ENCODE data around the gene SH3YL1.

SH3YL1 gene

DNA sequence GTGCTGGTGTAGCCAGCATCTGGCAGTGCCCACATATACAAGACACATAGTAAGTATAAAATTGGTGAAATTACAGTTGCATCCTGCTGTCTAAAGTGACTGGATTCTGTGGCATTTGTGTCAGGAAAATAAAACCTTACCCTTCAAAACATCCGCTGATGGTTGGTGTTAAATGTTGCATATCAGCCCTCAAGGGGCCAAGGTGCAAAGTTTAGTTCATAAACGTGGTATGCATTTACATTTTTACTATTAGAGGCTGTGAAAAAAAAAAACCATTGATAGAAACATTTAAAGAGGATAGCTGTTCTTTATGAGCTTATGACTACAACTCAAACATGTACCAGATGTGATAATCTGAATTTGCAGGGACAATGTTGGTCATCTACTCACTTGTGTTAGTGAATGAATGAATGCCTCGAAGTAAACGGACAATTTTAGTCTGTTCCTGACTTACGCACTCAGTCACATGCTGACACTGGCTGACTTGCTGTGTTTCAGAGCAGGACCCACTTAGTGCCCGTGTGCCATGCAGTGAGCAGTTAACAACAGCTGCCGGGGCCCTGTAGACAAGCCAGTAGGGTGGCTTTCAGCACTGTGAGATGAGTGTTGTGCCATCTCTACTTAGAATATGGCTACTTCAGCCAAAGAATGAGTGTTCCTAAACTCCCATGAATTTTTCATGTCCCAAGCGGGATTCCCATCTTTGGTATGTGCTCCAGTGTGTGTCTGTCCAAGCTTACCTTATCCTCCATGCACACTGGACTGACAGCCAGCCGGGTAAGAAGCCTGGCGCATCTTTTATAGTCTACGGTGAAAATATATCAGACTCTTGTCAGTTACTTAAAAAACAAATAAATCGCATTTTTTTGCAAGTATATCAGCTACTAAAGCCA lies 18.8 kb upstream of the SH3YL1 start:
- DNase-seq (ENCODE audit: low read depth in 2 of 3, low spot score in 1 of 3) = no peak

DNA sequence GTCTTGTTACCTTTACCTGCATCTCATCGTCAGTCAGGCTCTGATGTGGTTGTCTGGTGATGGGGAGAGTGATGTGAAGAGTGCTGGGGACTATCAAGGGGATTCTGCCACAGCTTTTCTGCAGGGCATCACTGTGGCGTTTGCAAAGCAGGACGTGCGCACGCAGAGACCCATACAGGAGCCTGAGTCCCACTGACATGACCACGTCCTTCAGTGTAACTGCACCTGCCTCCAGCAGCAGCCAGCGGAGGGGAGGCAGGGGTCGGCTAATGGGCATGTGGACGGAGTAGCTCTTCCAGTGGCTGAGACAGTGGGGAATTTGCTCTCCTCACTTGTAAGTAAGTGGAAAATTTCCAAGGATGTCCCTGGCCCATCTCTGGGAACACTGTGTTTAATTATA lies 17.5 kb upstream of the SH3YL1 start:
- DNase-seq (ENCODE audit: low read depth in 2 of 3, low spot score in 1 of 3) = no peak

DNA sequence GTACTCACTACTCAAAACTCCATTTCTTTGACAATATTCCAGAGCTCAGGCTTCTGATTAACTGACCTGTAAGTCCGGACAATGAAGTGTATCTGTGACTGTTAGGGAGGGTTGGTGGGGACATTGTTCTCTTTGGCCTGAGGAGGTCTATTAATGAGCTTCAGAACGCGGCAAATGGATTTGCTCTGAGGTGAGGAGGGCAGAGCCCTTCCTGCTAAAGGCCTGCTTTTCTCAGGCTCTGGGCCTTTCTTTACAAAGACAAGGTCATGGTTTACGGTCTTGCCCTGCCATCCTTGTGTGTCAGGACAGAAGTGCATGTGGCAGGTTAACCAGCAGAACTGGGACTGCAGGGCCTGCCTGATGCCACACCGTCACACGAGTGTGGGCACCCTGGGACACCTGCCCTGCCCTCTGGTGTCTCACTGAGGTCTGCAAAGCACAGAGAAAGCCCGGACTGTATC lies 16.8 kb upstream of the SH3YL1 start:
- DNase-seq (ENCODE audit: low read depth in 2 of 3, low spot score in 1 of 3) = no peak

DNA sequence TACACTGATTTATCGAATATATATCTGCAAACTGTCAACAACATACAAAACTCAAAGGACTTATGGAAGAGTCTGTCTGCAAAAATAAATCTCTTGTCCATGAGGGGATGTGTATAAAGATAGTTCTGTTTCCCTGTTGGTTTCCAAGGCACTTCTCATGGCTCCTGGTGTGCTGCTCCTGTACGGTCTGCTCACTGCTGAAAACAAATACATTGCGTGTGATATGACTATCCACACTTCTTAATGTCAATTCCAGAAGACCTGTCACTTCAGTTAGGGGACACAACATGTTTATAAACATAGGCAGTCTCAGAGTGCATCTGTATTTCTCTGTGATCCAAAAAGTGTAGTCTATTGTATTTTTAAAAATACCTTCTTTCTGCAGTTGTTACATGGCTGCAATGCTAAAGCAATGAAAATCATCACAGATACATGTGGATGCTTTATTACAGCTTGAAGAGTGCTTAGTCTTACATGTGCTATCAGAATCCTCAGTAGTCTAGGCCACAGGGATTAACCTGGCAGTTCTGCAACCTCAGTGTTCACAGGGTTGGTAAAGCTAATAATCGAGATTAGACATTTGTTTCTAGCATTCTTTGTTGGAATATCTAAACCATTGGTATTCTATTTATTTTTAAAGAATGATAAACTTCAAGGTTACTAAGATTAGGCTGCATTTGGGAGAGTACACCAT lies 16.3 kb upstream of the SH3YL1 start:
- no peak for DNase-seq (ENCODE audit: low read depth in 2 of 3, low spot score in 1 of 3)

DNA sequence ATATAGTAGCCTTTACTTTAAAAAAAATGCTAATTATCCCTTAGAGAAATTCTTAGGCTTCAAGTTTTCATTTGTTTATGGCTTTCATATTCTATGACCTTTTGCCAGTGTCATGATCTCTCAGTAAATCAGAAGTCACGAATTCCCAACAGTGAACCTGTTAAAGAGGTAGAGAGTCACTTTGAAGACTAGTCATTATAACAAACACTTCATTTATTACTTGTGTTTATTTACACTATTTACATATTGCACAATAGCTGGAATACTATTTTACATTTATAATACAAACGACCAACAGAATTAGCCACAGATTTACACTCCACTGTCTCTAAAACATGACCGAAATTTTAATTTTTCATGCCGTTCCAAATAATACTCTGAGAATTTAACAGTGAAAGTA lies 15.5 kb upstream of the SH3YL1 start:
- no peak for DNase-seq (ENCODE audit: low read depth in 2 of 3, low spot score in 1 of 3)

DNA sequence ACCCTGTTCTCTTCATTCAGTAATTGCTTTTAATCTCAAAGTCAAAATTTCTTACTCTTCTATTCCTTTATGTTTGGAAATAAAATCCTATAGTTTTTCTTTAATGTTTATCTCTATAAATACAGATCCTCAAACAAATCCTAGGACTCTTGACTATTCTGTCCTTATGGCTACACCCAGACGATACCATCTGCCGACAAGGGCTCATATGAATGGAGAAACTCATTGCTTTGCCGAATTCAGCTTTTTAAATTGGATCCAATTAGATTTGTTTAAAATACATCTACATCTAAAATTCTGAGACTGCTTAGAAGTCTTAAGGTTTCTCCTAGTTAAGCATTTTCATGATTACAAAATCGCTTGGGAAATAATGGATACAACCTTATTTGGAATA lies 15.1 kb upstream of the SH3YL1 start:
- no peak for DNase-seq (ENCODE audit: low read depth in 2 of 3, low spot score in 1 of 3)

DNA sequence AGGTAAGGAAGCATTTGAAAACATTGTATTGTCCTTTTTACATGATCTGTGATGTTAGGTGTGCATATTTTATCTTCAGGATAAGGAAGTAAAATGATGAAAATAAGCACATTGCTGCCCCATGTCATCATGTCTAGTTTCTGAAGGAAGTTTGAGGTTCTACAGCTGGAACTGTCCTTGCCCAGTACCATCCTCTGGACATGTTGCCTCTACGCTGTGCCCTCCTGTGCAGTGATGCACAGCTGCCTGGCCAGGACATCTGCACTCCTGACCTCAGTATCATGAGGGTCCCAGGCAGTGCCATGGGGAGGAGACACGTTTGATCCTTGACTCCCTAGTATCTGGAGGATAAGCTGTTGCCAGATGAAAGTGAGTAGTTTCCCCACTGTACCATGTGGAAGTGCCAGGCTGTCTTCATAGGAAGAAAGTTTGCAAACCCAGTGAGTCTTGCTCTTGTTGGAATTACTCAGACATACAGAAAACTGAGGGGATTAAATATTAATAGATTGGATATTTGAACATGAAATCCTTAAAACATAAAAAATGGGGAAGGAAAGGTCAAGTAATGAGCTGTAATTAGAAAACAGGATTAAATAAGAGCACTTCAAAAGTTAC lies 14.6 kb upstream of the SH3YL1 start:
- DNase-seq (ENCODE audit: low read depth in 2 of 3, low spot score in 1 of 3) = no peak

DNA sequence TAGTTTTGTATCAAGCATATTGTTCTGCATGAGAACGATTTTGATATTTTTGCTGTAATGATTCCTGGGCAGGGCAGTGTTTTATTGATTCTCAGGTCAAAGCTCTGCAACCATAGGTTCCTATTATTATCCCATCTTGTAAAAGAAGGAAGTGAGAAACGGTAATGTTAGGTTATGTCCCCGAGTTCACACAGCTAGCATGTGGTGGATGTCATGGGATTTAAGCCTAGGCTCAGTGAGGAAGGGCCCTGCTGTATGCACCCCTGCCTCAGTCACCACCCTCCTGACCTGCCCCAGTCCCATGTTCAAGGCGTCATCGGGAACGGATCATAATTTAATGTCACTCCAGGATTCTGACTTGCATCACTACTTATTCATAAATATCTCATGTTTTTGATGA lies 11.6 kb upstream of the SH3YL1 start:
- no peak for DNase-seq (ENCODE audit: low read depth in 2 of 3, low spot score in 1 of 3)

DNA sequence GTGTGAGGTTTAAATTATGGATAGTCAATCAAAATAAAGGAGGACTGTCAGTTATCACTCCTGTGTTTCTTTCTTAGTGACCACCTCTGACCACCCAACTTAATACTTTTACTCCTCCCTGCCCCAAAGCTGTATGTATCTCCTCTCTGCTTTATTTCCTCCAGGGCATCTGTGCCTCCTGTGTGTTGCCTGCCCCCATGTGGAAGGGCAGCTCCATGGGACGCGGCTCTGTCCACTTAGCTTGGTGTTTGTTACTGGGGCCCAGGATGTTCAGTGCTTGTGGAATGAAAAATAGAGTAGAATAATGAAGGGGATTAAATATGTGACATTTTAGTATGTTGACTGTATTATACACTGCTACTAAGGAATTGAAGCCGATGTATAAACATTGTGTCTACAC lies 10.7 kb upstream of the SH3YL1 start:
- no peak for DNase-seq (ENCODE audit: low read depth in 2 of 3, low spot score in 1 of 3)

DNA sequence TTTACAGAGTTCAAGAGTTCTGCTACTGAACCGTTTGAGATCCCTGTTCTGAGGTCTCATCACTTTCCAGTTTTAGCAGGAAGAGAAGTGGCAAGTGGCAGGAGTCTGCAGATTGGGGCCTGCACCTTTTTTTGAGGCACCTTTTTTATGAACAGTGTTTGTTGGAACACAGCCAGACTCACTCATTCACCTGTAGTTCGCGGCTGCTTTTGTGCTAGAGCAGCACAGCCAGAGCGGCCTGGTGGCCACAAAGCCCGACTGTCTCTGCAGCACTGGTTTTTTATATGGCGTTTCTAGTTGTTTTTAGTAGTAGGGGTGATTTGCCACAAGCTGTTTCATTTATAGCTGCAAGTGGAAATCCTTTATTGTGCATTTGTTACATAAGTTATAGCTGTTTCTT lies 9.5 kb upstream of the SH3YL1 start:
- no peak for DNase-seq (ENCODE audit: low read depth in 2 of 3, low spot score in 1 of 3)

DNA sequence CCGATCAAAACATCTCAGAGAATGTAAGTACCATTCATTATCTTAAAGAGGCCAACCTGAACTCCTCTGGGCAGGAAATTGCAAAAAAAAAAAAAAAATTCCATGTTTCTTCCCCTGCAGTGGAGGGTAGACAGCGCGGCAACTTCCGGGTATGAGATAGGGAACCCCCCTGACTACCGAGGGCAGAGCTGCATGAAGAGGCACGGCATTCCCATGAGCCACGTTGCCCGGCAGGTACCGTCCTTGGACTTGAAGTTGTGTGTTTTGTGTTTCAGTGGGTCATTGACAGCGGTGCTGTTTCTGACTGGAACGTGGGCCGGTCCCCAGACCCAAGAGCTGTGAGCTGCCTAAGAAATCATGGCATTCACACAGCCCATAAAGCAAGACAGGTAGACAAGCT lies 8.1 kb upstream of the SH3YL1 start:
- no peak for DNase-seq (ENCODE audit: low read depth in 2 of 3, low spot score in 1 of 3)

DNA sequence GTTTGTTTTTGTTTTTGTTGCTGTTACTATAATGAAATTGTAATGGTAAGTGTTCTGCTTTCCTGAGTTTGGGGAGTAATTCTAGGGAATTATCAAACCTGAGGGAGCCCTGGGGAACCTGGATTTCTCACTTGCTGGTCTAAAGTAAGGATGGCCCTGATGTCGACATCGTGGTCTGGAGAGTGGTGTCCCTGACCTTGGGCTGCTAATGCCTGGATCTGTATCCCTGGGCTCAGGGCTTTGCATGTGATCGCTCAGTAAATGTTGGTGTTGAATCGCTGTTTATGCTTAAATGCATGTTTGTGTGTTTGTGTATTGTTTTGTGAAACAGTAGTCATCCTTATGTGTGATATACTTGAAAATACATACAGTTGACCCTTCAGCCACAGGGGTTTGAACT lies 7.0 kb upstream of the SH3YL1 start:
- DNase-seq (ENCODE audit: low read depth in 2 of 3, low spot score in 1 of 3) = no peak

DNA sequence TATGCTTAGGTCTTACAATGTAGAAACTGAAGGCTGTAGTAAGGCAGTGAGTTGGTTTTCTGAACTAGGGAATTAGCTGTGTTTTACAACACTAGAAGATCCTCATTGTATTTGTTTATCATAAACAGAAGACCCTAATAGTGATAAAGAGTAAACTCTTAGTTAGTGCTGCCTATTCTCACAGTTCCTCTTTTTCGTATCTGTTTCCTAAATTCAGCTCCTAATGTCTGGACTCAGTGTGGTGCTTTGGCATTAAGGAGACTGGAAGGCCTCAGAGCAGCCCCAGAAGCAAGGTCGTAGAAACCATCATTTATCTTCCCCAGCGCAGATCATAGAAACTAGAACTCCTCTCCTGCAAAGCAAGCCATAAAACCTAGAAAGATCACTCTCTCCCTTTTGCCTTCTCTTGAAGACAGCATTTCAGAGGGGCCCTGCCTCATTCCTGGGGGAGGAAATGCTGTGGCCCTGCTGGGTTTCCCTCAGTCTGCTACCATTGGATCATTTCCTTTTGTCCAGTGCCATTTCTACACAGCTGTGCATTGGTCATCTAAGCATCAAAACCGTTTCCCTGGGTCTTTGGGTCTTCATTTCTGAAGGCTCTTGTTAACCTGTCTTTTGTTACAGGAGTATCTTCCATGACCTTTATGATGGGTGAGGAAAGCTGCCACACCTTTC lies 5.7 kb upstream of the SH3YL1 start:
- no peak for DNase-seq (ENCODE audit: low read depth in 2 of 3, low spot score in 1 of 3)

DNA sequence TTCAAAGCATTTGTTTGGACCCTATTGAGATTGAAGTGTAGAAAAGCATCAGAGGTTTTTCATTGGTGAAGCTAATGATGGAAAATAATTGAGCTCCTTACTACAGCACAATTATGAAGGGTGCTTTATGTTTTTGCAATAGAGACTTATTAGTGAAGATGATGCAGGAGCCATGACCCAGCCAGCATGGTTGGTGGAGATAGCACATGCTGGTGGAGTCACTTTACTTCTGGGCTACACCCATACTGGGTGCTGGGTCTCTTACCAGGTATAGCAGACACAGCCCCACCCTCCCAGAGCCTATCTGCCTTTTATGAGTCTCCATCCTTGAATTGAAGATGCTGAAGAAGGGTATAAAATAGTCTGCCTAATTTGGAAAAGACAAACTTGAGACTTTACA lies 4.5 kb upstream of the SH3YL1 start:
- no peak for DNase-seq (ENCODE audit: low read depth in 2 of 3, low spot score in 1 of 3)

DNA sequence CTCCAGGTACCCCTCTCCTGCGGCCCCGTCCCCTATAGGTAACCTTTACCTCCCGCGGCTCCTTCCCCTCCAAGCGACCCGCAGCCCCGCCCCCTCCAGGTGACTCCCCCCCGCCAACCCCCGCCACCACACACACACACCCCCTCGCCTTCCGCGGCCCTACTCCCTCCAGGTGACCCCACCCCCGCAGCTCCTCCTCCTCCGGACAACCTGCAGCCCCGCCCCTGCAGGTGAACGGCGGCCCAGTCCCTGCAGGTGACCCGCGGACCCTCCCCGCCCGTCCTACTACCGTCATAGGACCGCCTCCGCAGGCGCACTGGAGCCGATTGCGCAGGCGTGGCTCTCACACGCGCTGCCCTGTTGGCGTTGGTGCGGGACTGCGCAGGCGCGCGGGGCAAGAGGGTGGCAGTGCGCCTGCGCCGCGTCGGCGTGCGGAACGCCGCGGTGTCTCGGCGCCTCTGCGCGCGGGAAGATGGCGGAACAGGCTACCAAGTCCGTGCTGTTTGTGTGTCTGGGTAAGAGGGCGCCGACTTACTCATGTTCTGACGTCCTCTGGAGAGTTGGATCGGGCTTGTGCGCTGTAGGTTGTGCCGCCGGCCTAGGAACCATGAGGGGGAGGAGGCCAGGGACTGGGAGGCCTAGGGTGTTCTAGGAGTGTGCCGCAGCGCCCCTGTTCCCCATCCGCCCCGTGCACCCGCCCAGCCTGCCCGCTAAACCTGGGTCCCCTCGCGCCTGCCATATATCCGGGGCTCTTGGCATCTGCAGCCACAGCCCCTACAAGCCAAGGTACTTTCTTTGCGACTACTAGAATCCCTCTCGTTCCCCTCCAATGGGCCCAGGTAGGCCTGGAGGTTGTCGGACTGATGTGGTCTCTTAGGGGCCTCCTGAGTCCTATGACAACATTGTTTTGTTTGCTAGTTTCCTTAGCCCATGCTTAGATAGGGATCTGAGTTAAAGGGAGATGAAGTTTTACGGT lies 949 bp upstream of the SH3YL1 start, which contains the start of gene ACP1:
ACP1 (plus strand) TSS at position 455 of the 976 bp plus-strand sequence; CDS start at position 473, 18 bp downstream.
- peak; percentile 85 to 91 (median 87) for DNase-seq (ENCODE audit: low read depth in 2 of 3, low spot score in 1 of 3)

DNA sequence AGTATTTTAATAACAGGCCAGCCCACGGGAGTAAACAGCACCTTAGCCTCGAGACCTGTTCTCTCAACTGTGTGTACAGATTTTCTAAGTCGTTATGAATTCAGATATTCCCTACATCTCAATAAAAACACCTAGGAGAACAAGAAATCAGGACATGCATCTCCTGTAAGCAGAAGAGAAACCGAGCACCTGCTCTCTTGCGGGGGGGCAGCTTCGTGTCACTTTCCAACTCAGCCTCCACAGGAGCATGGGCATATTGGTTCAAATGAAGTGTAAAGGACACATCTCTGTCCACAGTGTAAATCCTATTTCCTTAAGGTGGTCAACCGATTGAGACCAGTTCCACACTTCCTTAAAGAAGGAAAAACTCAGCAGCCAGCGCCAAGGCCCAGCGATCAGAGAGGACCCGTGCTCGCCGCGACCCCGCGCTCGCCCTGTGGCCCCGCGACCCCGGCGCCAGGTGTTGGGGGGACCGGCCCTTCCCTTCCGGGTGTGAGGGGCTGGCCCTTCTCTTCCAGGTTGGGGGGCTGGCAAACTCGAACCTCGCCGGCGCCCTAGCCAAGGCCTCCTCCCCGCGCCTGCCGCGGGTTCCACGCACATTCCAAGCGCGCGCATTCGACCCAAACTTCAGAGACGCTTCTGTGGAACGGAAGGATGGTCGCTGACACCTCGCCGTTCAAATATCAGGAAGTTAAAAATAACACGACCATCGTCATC lies 652 bp downstream of the SH3YL1 start:
- DNase-seq (ENCODE audit: low read depth in 2 of 3, low spot score in 1 of 3) = no peak

DNA sequence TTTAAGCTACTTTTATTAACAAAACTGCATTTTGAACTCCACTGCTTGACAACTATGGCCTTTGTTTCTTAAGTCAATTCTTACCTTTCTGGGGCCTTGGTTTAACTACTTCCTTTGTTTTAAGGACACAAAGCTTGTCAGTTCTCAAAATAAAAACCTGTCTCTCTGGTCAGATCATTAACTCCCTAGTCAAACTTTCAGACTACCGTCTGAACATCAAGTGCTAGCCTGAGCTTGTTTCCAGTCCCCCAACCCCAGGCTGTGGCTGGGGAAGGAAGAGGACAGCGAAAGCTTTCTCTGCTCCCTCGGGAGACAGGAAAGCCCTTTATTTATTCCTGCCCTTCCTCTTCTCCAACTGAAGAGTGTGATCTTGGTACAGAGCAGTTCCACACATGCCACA lies 1.7 kb downstream of the SH3YL1 start:
- DNase-seq (ENCODE audit: low read depth in 2 of 3, low spot score in 1 of 3) = no peak

DNA sequence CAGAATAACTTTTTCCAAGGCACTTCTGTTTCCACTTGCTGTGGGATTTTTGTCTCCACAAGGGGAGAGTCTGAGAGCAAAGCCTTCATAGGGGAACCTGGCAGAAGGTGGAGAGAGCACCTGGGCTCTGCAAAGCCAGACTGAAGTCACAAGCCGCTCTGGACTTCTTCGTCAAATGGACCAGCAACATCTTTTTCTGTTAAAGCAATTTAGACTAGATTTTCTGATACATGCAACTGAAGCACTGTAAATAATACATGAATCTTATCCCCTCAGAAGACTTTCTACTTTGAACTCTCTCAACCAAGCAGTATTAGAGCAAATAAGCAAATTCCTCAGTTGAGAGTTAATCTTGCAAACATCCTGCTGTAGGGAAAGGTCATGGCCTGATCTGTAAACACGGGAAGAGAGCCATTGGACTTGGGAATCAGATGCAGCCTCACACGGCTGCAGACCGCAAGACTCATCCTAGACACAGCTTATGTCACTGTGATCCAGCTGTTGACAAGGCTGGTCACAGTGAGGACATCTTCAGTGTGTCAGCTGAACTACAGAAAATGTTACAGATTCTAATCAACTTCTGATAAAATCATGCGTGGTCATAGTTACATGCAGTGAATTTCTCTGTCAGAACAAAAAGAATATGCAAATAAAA lies 3.2 kb downstream of the SH3YL1 start:
- DNase-seq (ENCODE audit: low read depth in 2 of 3, low spot score in 1 of 3) = no peak

DNA sequence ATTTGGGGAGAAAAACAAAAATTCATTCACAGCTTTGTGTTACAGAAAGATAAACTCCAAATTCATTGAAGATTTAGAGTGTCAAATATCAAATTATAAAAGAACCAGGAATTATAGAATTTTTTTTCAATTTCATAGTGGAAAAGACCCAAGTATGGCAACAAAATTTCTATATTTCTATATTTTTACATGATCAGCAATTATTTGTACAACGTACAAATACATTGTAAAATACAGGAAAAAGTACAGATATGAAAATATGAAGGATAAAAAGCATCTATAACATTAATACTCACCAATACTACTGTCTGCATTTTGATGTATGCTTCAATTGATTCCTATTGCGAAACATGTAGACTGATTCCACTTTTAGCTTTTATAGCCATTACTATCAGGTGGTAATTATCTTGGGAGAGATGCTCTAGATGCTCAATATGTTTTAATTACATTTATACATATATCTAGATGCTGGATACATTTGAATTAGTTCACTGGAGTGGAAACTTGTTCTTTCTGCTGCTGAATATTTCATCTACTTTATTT lies 4.0 kb downstream of the SH3YL1 start:
- no peak for DNase-seq (ENCODE audit: low read depth in 2 of 3, low spot score in 1 of 3)

Data from stimulated activated CD4-positive, alpha-beta T cell treated with anti-CD3 and anti-CD28 coated beads, Interleukin-12 subunit alpha, Interleukin-12 subunit beta, amount 100 ng/mL, for 48 hours (primary cell).